GM12878 (cell line): ENCODE data around the gene PDIK1L. TPM values are rescaled to one million over a fixed set of nuclear protein-coding genes. Genes with fewer than 3 reads are reported as not detected.
A peak's percentile ranks its signal among the peaks of the same experiment; 100 is the strongest.

Experiments used
- BACH1 ChIP-seq: fragments of 450-650 bp; IDR thresholded peaks from 2 replicates; pipeline ENCODE4 v1.6.1; 2017; ENCODE audit warnings: mild to moderate bottlenecking, borderline replicate concordance
- BCL3 ChIP-seq: IDR thresholded peaks from 2 replicates; pipeline ENCODE4 v1.6.1; 2011; ENCODE audit warnings: borderline replicate concordance, low read depth, mild to moderate bottlenecking, moderate library complexity, low read length; ENCODE audit not compliant: insufficient read depth, poor library complexity, severe bottlenecking
- CEBPZ ChIP-seq: fragments of 150-350 bp; IDR thresholded peaks from 2 replicates; pipeline ENCODE4 v1.6.1; 2016; ENCODE audit warnings: low read depth, low read length
- CHD4 ChIP-seq: fragments of 200-600 bp; sonication (generic); IDR thresholded peaks from 2 replicates; pipeline ENCODE4 v1.6.1; 2016; ENCODE audit warnings: mild to moderate bottlenecking
- CREM ChIP-seq: IDR thresholded peaks from 2 replicates; pipeline ENCODE4 v1.6.1; 2014; ENCODE audit warnings: antibody characterized with exemption, low read depth
- ETV6 ChIP-seq, 2 experiments: fragments of 450-650 bp in 1 of 2; IDR thresholded peaks in 1 of 2; conservative IDR thresholded peaks in 1 of 2; 2 replicates each; pipeline ENCODE4 v1.6.1; 2014; ENCODE audit warnings: antibody characterized with exemption in 1 of 2, borderline replicate concordance in 1 of 2, low read depth in 1 of 2, mild to moderate bottlenecking in 1 of 2, moderate library complexity in 1 of 2
- FOXM1 ChIP-seq: IDR thresholded peaks from 2 replicates; pipeline ENCODE4 v1.6.1; 2012; ENCODE audit warnings: low read depth, mild to moderate bottlenecking, inconsistent platforms, low read length, moderate library complexity
- IKZF1 ChIP-seq: fragments of 450-650 bp; conservative IDR thresholded peaks from 2 replicates; pipeline ENCODE4 v1.6.1; 2017; ENCODE audit warnings: antibody characterized with exemption, mild to moderate bottlenecking
- KLF5 ChIP-seq: fragments of 450-650 bp; IDR thresholded peaks from 2 replicates; pipeline ENCODE4 v1.6.1; 2014; ENCODE audit warnings: mild to moderate bottlenecking; ENCODE audit not compliant: partially characterized antibody
- MEF2A ChIP-seq: IDR thresholded peaks from 2 replicates; pipeline ENCODE4 v1.6.1; 2011; ENCODE audit warnings: low read depth, mild to moderate bottlenecking, low read length, moderate library complexity; ENCODE audit not compliant: insufficient read depth
- MLLT1 ChIP-seq: fragments of 450-650 bp; IDR thresholded peaks from 2 replicates; pipeline ENCODE4 v1.6.1; 2016; ENCODE audit warnings: mild to moderate bottlenecking
- MXI1 ChIP-seq: fragments of 150-350 bp; IDR thresholded peaks from 2 replicates; pipeline ENCODE4 v1.6.1; 2011; ENCODE audit warnings: low read depth, mild to moderate bottlenecking, inconsistent platforms, low read length, improper control_type of control experiment
- NFYA ChIP-seq: IDR thresholded peaks from 2 replicates; pipeline ENCODE4 v1.6.1; 2011; ENCODE audit warnings: low read depth, mild to moderate bottlenecking, low read length, improper control_type of control experiment, borderline replicate concordance
- NR2F1 ChIP-seq: fragments of 450-650 bp; conservative IDR thresholded peaks from 2 replicates; pipeline ENCODE4 v1.6.1; 2017; ENCODE audit warnings: mild to moderate bottlenecking
- NRF1 ChIP-seq: conservative IDR thresholded peaks from 2 replicates; pipeline ENCODE4 v1.6.1; 2011; ENCODE audit warnings: mild to moderate bottlenecking, low read depth, low read length, improper control_type of control experiment
- RELB ChIP-seq: fragments of 450-650 bp; IDR thresholded peaks from 2 replicates; pipeline ENCODE4 v1.6.1; 2017; ENCODE audit warnings: low read depth, mild to moderate bottlenecking, moderate library complexity
- RUNX3 ChIP-seq: IDR thresholded peaks from 2 replicates; pipeline ENCODE4 v1.6.1; 2012; ENCODE audit warnings: low read length, inconsistent platforms
- SIN3A ChIP-seq: IDR thresholded peaks from 2 replicates; pipeline ENCODE4 v1.6.1; 2012; ENCODE audit warnings: low read depth, low read length, improper control_type of control experiment
- SMARCA5 ChIP-seq: fragments of 450-650 bp; IDR thresholded peaks from 2 replicates; pipeline ENCODE4 v1.6.1; 2017; ENCODE audit warnings: mild to moderate bottlenecking
- SREBF1 ChIP-seq: IDR thresholded peaks from 2 replicates; pipeline ENCODE4 v1.6.1; 2012; ENCODE audit warnings: mild to moderate bottlenecking, low read length
- STAT3 ChIP-seq: IDR thresholded peaks from 2 replicates; pipeline ENCODE4 v1.6.1; 2011; ENCODE audit warnings: low read depth, low read length, improper control_type of control experiment
- SUZ12 ChIP-seq: fragments of 200-600 bp; sonication (generic); IDR thresholded peaks from one replicate; pipeline ENCODE4 v1.6.1; 2018; ENCODE audit warnings: antibody characterized with exemption, mild to moderate bottlenecking; ENCODE audit not compliant: unreplicated experiment
- ZNF384 ChIP-seq: IDR thresholded peaks from 2 replicates; pipeline ENCODE4 v1.6.1; 2012; ENCODE audit warnings: low read depth, mild to moderate bottlenecking, low read length, improper control_type of control experiment, borderline replicate concordance
- polyA plus RNA-seq, 11 experiments: library from polyadenylated mRNA; depleted of rRNA in 4 of 11; unstranded in 6 of 11; stranded (reverse) in 5 of 11; fragments of >200 nt; fragmentation: Nextera tagmentation in 4 of 11; fragmentation: Illumina TruSeq in 1 of 11; extraction: Ambion mirVana in 4 of 11; extraction: Trizol in 1 of 11; gene quantifications; 1 replicate in 1 of 11; 2 replicates in 10 of 11; pipeline versions ENCODE4 v1.2.1 to v1.2.3, GENCODE V29; 2011 to 2016; ENCODE audit warnings: inconsistent platforms in 2 of 11, missing spikeins in 2 of 11, low read depth in 1 of 11
- total RNA-seq, 4 experiments: library from RNA; depleted of rRNA in 3 of 4; stranded (reverse); fragments of >200 nt in 3 of 4; fragmentation: Illumina TruSeq in 1 of 4; extraction: Trizol in 1 of 4; gene quantifications; 2 replicates each; pipeline versions ENCODE4 v1.2.1 to v1.2.3, GENCODE V29; 2013 to 2021

Gene PDIK1L
- total and polyA plus RNA-seq, 10 of the 15 experiments (the other 5 are each of a cell fraction or from before 2014, with no cell fraction given): 4.0 to 15.9 (median 10.5) TPM

GRCh38 chr1:26126321-26127084 is 14.9 kb downstream of the PDIK1L start (continued):
- TF ChIP-seq RELB (no peak), BCL3 (no peak), RUNX3 (peak; percentile 94), SMARCA5 (no peak), ZNF384 (peak; percentile 57; the same call in 1 of the 2 replicates), SIN3A (peak; percentile 73; the same call in 1 of the 2 replicates), KLF5 (no peak), CEBPZ (no peak), MXI1 (no peak), NR2F1 (peak; percentile 48; the same call in 1 of the 2 replicates), SUZ12 (no peak), MEF2A (no peak), CREM (peak; percentile 27; the same call in 1 of the 2 replicates), IKZF1 (0 out of 2 replicates have a peak, but pooled peaks have one; percentile 20), MLLT1 (peak; percentile 9; the same call in 1 of the 2 replicates), SREBF1 (no peak), ETV6 (conservative IDR thresholded peaks at IDR 0.05 in 1 of 2, IDR thresholded peaks at IDR 0.05 in 1 of 2; ENCODE audit: borderline replicate concordance in 1 of 2, low read depth in 1 of 2) (no peak), NFYA (no peak), STAT3 (no peak), FOXM1 (peak; percentile 95), CHD4 (no peak), BACH1 (no peak), NRF1 (no peak)
